HepG2 (cell line): ENCODE results near the gene NPPA. TPM values are rescaled to one million over a fixed set of nuclear protein-coding genes. Genes with fewer than 3 reads are reported as not detected.

Source experiments
- BORCS8-MEF2B ChIP-seq: sonication (generic); formaldehyde crosslinking; IDR thresholded peaks from 2 replicates; pipeline ENCODE4 v1.8.0; 2022; ENCODE audit warnings: mild to moderate bottlenecking, missing genetic modification reagents
- FOSL2 ChIP-seq: sonication (generic); formaldehyde crosslinking; IDR thresholded peaks from 2 replicates; pipeline ENCODE4 v1.4.0; 2020; ENCODE audit warnings: missing genetic modification reagents
- IKZF4 ChIP-seq: sonication (generic); formaldehyde crosslinking; IDR thresholded peaks from 2 replicates; pipeline ENCODE4 v1.5.1; 2020; ENCODE audit warnings: borderline replicate concordance, mild to moderate bottlenecking, low read depth, missing genetic modification reagents; ENCODE audit errors: not compliant biosample characterization
- IRF2 ChIP-seq: IDR thresholded peaks from 2 replicates; pipeline ENCODE4 v1.6.1; 2018; ENCODE audit warnings: missing genetic modification reagents, missing compliant biosample characterization
- MBD4 ChIP-seq: IDR thresholded peaks from 2 replicates; pipeline ENCODE4 v1.6.1; 2012; ENCODE audit warnings: low read length, inconsistent platforms, borderline replicate concordance
- MED1 ChIP-seq: sonication (generic); formaldehyde crosslinking; IDR thresholded peaks from 2 replicates; pipeline ENCODE4 v1.4.0; 2020; ENCODE audit warnings: missing genetic modification reagents
- MIER2 ChIP-seq: IDR thresholded peaks from 2 replicates; pipeline ENCODE4 v1.6.1; 2016; ENCODE audit warnings: missing biosample characterization, missing genetic modification reagents
- MLXIP ChIP-seq: sonication (generic); formaldehyde crosslinking; IDR thresholded peaks from 2 replicates; pipeline ENCODE4 v1.9.0; 2021; ENCODE audit warnings: missing genetic modification reagents, borderline replicate concordance
- NFE2 ChIP-seq: sonication (generic); formaldehyde crosslinking; IDR thresholded peaks from 2 replicates; pipeline ENCODE4 v1.4.0; 2020; ENCODE audit warnings: missing genetic modification reagents
- PCBP2 ChIP-seq: fragments of 200-400 bp; formaldehyde crosslinking; optimal IDR thresholded peaks from 2 replicates; pipeline ENCODE3; 2018; ENCODE audit warnings: low read length, low read depth; ENCODE audit not compliant: poor library complexity, severe bottlenecking
- POGK ChIP-seq: sonication (generic); formaldehyde crosslinking; conservative IDR thresholded peaks from 2 replicates; pipeline ENCODE4 v1.8.0; 2022; ENCODE audit warnings: mild to moderate bottlenecking, moderate library complexity, missing genetic modification reagents
- SRSF1 ChIP-seq: fragments of 200-400 bp; formaldehyde crosslinking; optimal IDR thresholded peaks from 2 replicates; pipeline ENCODE3; 2017; ENCODE audit warnings: mild to moderate bottlenecking, low read depth, low read length, moderate library complexity
- STAT5B ChIP-seq: sonication (generic); formaldehyde crosslinking; IDR thresholded peaks from 2 replicates; pipeline ENCODE4 v1.4.0; 2020; ENCODE audit warnings: missing genetic modification reagents
- TRAFD1 ChIP-seq: sonication (generic); formaldehyde crosslinking; IDR thresholded peaks from 2 replicates; pipeline ENCODE4 v1.5.1; 2020; ENCODE audit warnings: missing genetic modification reagents, mild to moderate bottlenecking, borderline replicate concordance
- ZFP41 ChIP-seq: sonication (generic); formaldehyde crosslinking; IDR thresholded peaks from 2 replicates; pipeline ENCODE4 v1.4.0; 2020; ENCODE audit warnings: mild to moderate bottlenecking, missing genetic modification reagents, borderline replicate concordance
- ZFP90 ChIP-seq: sonication (generic); formaldehyde crosslinking; IDR thresholded peaks from 2 replicates; pipeline ENCODE4 v1.8.0; 2022; ENCODE audit warnings: missing genetic modification reagents, mild to moderate bottlenecking, inconsistent platforms, borderline replicate concordance
- ZNF224 ChIP-seq: sonication (generic); formaldehyde crosslinking; IDR thresholded peaks from 2 replicates; pipeline ENCODE4 v1.5.0; 2020; ENCODE audit warnings: mild to moderate bottlenecking, missing genetic modification reagents
- ZNF326 ChIP-seq: sonication (generic); formaldehyde crosslinking; IDR thresholded peaks from 2 replicates; pipeline ENCODE4 v1.4.0; 2020; ENCODE audit warnings: missing genetic modification reagents, borderline replicate concordance
- ZNF430 ChIP-seq: sonication (generic); formaldehyde crosslinking; IDR thresholded peaks from 2 replicates; pipeline ENCODE4 v1.9.0; 2021; ENCODE audit warnings: mild to moderate bottlenecking, missing genetic modification reagents
- ZNF460 ChIP-seq: sonication (generic); formaldehyde crosslinking; IDR thresholded peaks from 2 replicates; pipeline ENCODE4 v1.5.1; 2020; ENCODE audit warnings: missing genetic modification reagents, mild to moderate bottlenecking, borderline replicate concordance
- ZNF546 ChIP-seq: sonication (generic); formaldehyde crosslinking; conservative IDR thresholded peaks from 2 replicates; pipeline ENCODE4 v1.8.1; 2023; ENCODE audit warnings: mild to moderate bottlenecking, missing genetic modification reagents
- ZNF788 ChIP-seq: sonication (generic); formaldehyde crosslinking; IDR thresholded peaks from 2 replicates; pipeline ENCODE4 v1.5.0; 2020; ENCODE audit warnings: mild to moderate bottlenecking, missing genetic modification reagents, borderline replicate concordance
- ZXDC ChIP-seq: sonication (generic); formaldehyde crosslinking; IDR thresholded peaks from 2 replicates; pipeline ENCODE4 v1.5.0; 2020; ENCODE audit warnings: mild to moderate bottlenecking, missing genetic modification reagents
- polyA plus RNA-seq, 8 experiments: library from polyadenylated mRNA; depleted of rRNA in 3 of 8; stranded (reverse) in 7 of 8; unstranded in 1 of 8; fragments of >200 nt; fragmentation: Illumina TruSeq in 4 of 8; extraction: Trizol in 4 of 8; gene quantifications; 2 replicates each; pipeline versions ENCODE4 v1.2.1 to v1.2.3, GENCODE V29; 2011 to 2016; ENCODE audit warnings: low read depth in 4 of 8, missing spikeins in 1 of 8, mixed read lengths in 1 of 8; ENCODE audit not compliant: insufficient read depth in 1 of 8
- total RNA-seq, 5 experiments: library from RNA; depleted of rRNA; stranded (reverse); fragments of >200 nt; fragmentation: Illumina TruSeq; extraction: Trizol; gene quantifications; 2 replicates each; pipeline ENCODE4 v1.2.3, GENCODE V29; 2016; ENCODE audit warnings: low read depth in 1 of 5

Gene NPPA
- total and polyA plus RNA-seq, 2 of the 13 experiments (the other 11 are each of a cell fraction or from before 2014, with no cell fraction given): not detected

- TF ChIP-seq FOSL2 (CRISPR knock-in tag) (0 out of 2 replicates have a peak, but pooled peaks have one; percentile 5), ZNF430 (no peak), NFE2 (CRISPR knock-in tag) (no peak), ZNF224 (CRISPR knock-in tag) (no peak), BORCS8-MEF2B (CRISPR knock-in tag) (no peak), POGK (no peak), ZNF546 (CRISPR knock-in tag) (no peak), ZXDC (CRISPR knock-in tag) (no peak), IKZF4 (CRISPR knock-in tag) (no peak), ZNF460 (CRISPR knock-in tag) (no peak), MBD4 (no peak), TRAFD1 (CRISPR knock-in tag) (no peak), ZNF788 (CRISPR knock-in tag) (no peak), ZFP41 (CRISPR knock-in tag) (no peak), MIER2 (CRISPR knock-in tag) (peak; percentile 80), STAT5B (CRISPR knock-in tag) (no peak), ZFP90 (CRISPR knock-in tag) (no peak), IRF2 (CRISPR knock-in tag) (no peak), MLXIP (CRISPR knock-in tag) (no peak), MED1 (CRISPR knock-in tag) (no peak), ZNF326 (no peak), PCBP2 (peak; percentile 49), SRSF1 (no peak)
Observed at GRCh38 chr1:11893907-11894251, 46.3 kb upstream of the NPPA start (continued).
